ENCODE data around the gene COX19. TPM values are rescaled to one million over a fixed set of nuclear protein-coding genes. Genes with fewer than 3 reads are reported as not detected.

COX19 gene
- total and polyA plus RNA-seq, 2 donors (not counting 1 experiment from before 2014, with no cell fraction given), result 14.7 to 38.3 TPM

GRCh38 chr7:949021-949934 is 26.1 kb downstream of the COX19 start:
- Histone ChIP-seq H3K4me3 (ENCODE audit: control extremely low read depth in 1 of 5, extremely low read depth in 1 of 5, insufficient read depth in 1 of 5, low read depth in 2 of 5, low read length in 4 of 5) (no peak overlapping the region), H3K4me2 (replicated peaks; ENCODE audit: low read depth, low read length, poor library complexity, severe bottlenecking) (peak overlapping the region; percentile 15), H3K27me3 (replicated peaks in 1 of 4; ENCODE audit: control extremely low read depth in 1 of 4, control insufficient read depth in 3 of 4, insufficient read depth in 4 of 4, low read length in 3 of 4) (peaks cover 0 to 15% (median 3%) of the 10 kb centered on the region in 4 experiments), H3K9me3 (ENCODE audit: control extremely low read depth in 1 of 3, control insufficient read depth in 2 of 3, insufficient read depth in 1 of 3, low read length in 2 of 3) (no peaks in the 10 kb centered on the region), H3K4me1 (ENCODE audit: control insufficient read depth in 2 of 2, insufficient read depth in 2 of 2, low read length in 2 of 2) (peaks cover 7 to 25% of the 10 kb centered on the region in 2 donors), H2AFZ (ENCODE audit: insufficient read depth, low read depth, low read length, poor library complexity, severe bottlenecking) (no peak overlapping the region), H3K9ac (ENCODE audit: low read length) (no peak overlapping the region), H3K27ac (ENCODE audit: low read length in 2 of 2) (no peak overlapping the region), H3K36me3 (replicated peaks in 1 of 2; ENCODE audit: control extremely low read depth in 1 of 2, control insufficient read depth in 1 of 2, extremely low read depth in 1 of 2, insufficient read depth in 2 of 2, low read length in 1 of 2) (no peaks in the 10 kb centered on the region), H4K20me1 (ENCODE audit: control insufficient read depth, insufficient read depth, low read length, poor library complexity, severe bottlenecking) (no peaks in the 10 kb centered on the region), H3K79me2 (ENCODE audit: control insufficient read depth, insufficient read depth, low read length) (no peaks in the 10 kb centered on the region)
- WGBS (ENCODE audit: insufficient coverage), result 86% methylated on average over 24 of the region's 28 CpGs
- no peak for TF ChIP-seq EZH2 (IDR thresholded peaks at IDR 0.05; ENCODE audit: borderline replicate concordance, insufficient read depth, low read depth, low read length, poor library complexity, severe bottlenecking)
- no peak for TF ChIP-seq CTCF (IDR thresholded peaks at IDR 0.05)
- DNase-seq, result no peak
- peaks cover 17% of the 10 kb centered on the region for H3K4me1 Mint-ChIP-seq
- H3K27ac Mint-ChIP-seq, result peak overlapping the region; percentile 26
- H3K4me3 Mint-ChIP-seq, result peak overlapping the region; percentile 50
- CTCF ChIA-PET, result no interaction called here
- no peak for ATAC-seq (ENCODE audit: low read depth)
- intact Hi-C loops (cut with micrococcal nuclease), result no loop called here
- no peaks in the 10 kb centered on the region for H3K9me3 Mint-ChIP-seq (ENCODE audit: insufficient read depth)
- no peaks in the 10 kb centered on the region for H3K27me3 Mint-ChIP-seq
- POLR2A ChIA-PET, result interaction anchor here (0.6 kb wide), 1 partner anchor 29 kb away, joined by 5 read pairs; no protein-coding TSS in a partner anchor

Measured in B cell (primary cell).